OCI-LY1 (cell line): ENCODE results near the gene IL36B.

Source experiments
- H2AFZ ChIP-seq: fragments of 200-600 bp; sonication (generic), shearing (Covaris generic); 2 replicates; pipeline ENCODE4 v1.6.0; 2014; ENCODE audit warnings: antibody characterized with exemption, mild to moderate bottlenecking, low read length
- H3F3A ChIP-seq: fragments of 200-600 bp; sonication (generic), shearing (Covaris generic); 2 replicates; pipeline ENCODE4 v1.6.0; 2014; ENCODE audit warnings: mild to moderate bottlenecking, antibody characterized with exemption, low read length, moderate library complexity; ENCODE audit not compliant: insufficient read depth
- H3K27ac ChIP-seq: fragments of 200-600 bp; sonication (generic); 2 replicates; pipeline ENCODE4 v1.5.1; 2014; ENCODE audit warnings: low read length, mixed run types, mild to moderate bottlenecking, low read depth; ENCODE audit not compliant: poor library complexity, severe bottlenecking
- H3K27me3 ChIP-seq: fragments of 200-600 bp; sonication (generic); 2 replicates; pipeline ENCODE4 v1.6.0; 2014; ENCODE audit warnings: antibody characterized with exemption, mild to moderate bottlenecking, low read length, moderate library complexity; ENCODE audit not compliant: insufficient read depth
- H3K36me3 ChIP-seq: fragments of 200-600 bp; sonication (generic); 2 replicates; pipeline ENCODE4 v1.6.1; 2014; ENCODE audit warnings: mild to moderate bottlenecking, antibody characterized with exemption, low read length, moderate library complexity, mixed read lengths; ENCODE audit not compliant: insufficient read depth
- H3K4me1 ChIP-seq: fragments of 200-600 bp; sonication (generic); 2 replicates; pipeline ENCODE4 v1.5.1; 2014; ENCODE audit warnings: mild to moderate bottlenecking, low read length, moderate library complexity; ENCODE audit not compliant: insufficient read depth, severe bottlenecking
- H3K4me2 ChIP-seq: fragments of 200-600 bp; sonication (generic), shearing (Covaris generic); 2 replicates; pipeline ENCODE4 v1.6.1; 2014; ENCODE audit warnings: low read length
- H3K4me3 ChIP-seq: fragments of 200-600 bp; sonication (generic); 2 replicates; pipeline ENCODE4 v1.5.1; 2014; ENCODE audit warnings: low read length, low read depth, mild to moderate bottlenecking, mixed read lengths; ENCODE audit not compliant: poor library complexity, severe bottlenecking
- H3K79me2 ChIP-seq: fragments of 200-600 bp; shearing (Covaris generic); 2 replicates; pipeline ENCODE4 v1.6.1; 2016; ENCODE audit warnings: mixed run types, low read length, mixed read lengths; ENCODE audit not compliant: insufficient read depth
- H3K9ac ChIP-seq: fragments of 200-600 bp; sonication (generic), shearing (Covaris generic); 2 replicates; pipeline ENCODE4 v1.6.1; 2014; ENCODE audit warnings: mild to moderate bottlenecking, low read length, mixed read lengths
- H3K9me2 ChIP-seq: fragments of 200-600 bp; sonication (generic), shearing (Covaris generic); 2 replicates; pipeline ENCODE4 v1.6.1; 2014; ENCODE audit warnings: low read depth, mild to moderate bottlenecking, low read length, mixed read lengths
- H3K9me3 ChIP-seq: fragments of 200-600 bp; shearing (Covaris generic); 2 replicates; pipeline ENCODE4 v1.6.1; 2014; ENCODE audit warnings: low read length, mixed read lengths
- H4K20me1 ChIP-seq: fragments of 200-600 bp; sonication (generic), shearing (Covaris generic); 2 replicates; pipeline ENCODE4 v1.6.0; 2016; ENCODE audit warnings: mild to moderate bottlenecking, low read length; ENCODE audit not compliant: insufficient read depth
- EZH2 ChIP-seq: fragments of 200-600 bp; sonication (generic), shearing (Covaris generic); IDR thresholded peaks from 2 replicates; pipeline ENCODE4 v1.8.0; 2017; ENCODE audit warnings: borderline replicate concordance, mixed run types, mild to moderate bottlenecking, antibody characterized with exemption, low read length, moderate library complexity, mixed read lengths
- TF ChIP-seq, protein P1 (sequence below): fragments of 200-600 bp; sonication (generic), shearing (Covaris generic); IDR thresholded peaks from 2 replicates; pipeline ENCODE4 v1.5.1; 2017; ENCODE audit warnings: mild to moderate bottlenecking, antibody characterized with exemption, low read length, moderate library complexity, mixed read lengths

The IL36B gene

DNA sequence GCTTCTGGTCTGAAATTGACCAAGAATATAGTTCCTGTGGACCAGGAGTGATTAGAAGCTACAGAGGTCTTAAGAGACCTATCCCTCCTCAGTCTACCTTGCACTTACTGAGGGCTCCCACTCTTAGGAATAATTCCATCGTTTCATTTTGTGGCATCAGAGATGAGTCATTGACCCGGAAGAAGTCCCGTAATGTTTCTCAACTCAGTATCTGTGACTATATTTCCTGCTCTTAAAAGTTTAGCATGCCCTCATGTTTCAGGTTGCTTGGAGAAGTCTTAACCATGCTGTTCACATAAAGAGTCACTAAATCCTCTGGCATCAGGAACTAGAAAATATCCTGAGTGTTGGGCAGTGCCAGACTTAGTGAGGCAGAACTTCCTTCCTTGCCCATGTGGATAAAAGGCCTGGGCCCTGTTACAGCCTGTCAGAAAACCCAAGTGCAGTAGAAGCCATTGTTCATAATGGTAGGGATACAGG is 47.6 kb downstream of the IL36B start, which contains the start of gene IL36A:
IL36A (plus strand) TSS at position 430 of the 480 bp plus-strand sequence. CDS start 413 bp downstream, outside the sequence.
- H4K20me1 ChIP-seq: no peaks in the 10 kb centered on the region
- peaks cover 11% of the 10 kb centered on the region for H3K9me3 ChIP-seq
- no peak for TF ChIP-seq EZH2
- TF ChIP-seq, protein P1, sequence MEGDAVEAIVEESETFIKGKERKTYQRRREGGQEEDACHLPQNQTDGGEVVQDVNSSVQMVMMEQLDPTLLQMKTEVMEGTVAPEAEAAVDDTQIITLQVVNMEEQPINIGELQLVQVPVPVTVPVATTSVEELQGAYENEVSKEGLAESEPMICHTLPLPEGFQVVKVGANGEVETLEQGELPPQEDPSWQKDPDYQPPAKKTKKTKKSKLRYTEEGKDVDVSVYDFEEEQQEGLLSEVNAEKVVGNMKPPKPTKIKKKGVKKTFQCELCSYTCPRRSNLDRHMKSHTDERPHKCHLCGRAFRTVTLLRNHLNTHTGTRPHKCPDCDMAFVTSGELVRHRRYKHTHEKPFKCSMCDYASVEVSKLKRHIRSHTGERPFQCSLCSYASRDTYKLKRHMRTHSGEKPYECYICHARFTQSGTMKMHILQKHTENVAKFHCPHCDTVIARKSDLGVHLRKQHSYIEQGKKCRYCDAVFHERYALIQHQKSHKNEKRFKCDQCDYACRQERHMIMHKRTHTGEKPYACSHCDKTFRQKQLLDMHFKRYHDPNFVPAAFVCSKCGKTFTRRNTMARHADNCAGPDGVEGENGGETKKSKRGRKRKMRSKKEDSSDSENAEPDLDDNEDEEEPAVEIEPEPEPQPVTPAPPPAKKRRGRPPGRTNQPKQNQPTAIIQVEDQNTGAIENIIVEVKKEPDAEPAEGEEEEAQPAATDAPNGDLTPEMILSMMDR: no peak
- H3K27ac ChIP-seq: no peak within 1 kb of the TSS
- no peaks in the 10 kb centered on the region for H3F3A ChIP-seq
- H3K9me2 ChIP-seq: no peaks in the 10 kb centered on the region
- no peaks in the 10 kb centered on the region for H3K27me3 ChIP-seq
- no peak within 1 kb of the TSS for H3K4me2 ChIP-seq
- H2AFZ ChIP-seq: no peak within 1 kb of the TSS
- H3K79me2 ChIP-seq: no peaks in the 10 kb centered on the region
- H3K4me1 ChIP-seq: no peaks in the 10 kb centered on the region
- H3K36me3 ChIP-seq: no peaks in the 10 kb centered on the region
- no peak within 1 kb of the TSS for H3K4me3 ChIP-seq
- no peak within 1 kb of the TSS for H3K9ac ChIP-seq

DNA sequence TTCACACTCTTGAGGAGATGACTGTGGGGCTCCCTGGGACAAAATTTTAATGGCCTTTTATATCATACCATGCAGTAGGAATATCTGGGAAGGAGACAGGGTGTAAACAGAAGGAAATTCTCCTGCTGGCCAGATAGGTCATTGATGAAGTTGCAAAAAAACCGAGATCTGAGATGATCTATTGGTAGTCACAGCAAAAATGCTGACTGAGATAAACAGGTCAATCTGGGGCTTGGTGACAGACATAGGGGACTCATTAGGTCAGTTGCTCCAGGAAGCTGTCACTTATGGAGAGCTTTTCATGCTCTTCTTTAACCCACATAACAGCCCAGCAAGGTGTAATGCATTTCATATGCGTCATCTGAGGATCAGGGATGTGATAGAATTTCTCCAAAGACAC is 50.0 kb downstream of the IL36B start:
- no peak for TF ChIP-seq EZH2
- TF ChIP-seq, protein P1: no peak
- no peaks in the 10 kb centered on the region for H3F3A ChIP-seq

DNA sequence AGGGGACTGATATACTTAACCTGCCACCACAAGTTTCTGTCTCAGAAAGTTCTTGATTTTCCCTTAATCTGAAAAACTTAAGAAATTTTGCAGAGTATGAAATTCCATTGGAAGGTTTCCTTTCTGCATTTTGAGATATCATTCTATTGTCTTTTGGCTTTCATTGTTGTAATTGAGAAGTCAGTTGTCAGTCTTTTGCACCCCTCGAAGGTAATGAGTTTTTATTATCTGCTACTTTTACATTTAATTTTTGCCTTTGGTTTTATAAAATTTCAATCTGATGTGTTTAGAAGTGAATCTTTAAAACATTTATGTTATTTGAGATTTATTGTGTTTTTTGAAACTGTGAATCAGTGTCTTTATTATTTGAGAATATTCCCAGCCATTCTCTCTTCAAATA is 52.2 kb downstream of the IL36B start:
- H3K4me2 ChIP-seq: no peak overlapping the region
- H3K9ac ChIP-seq: no peak overlapping the region
- no peak overlapping the region for H3K27ac ChIP-seq
- no peak overlapping the region for H3K4me3 ChIP-seq
- H3K36me3 ChIP-seq: no peaks in the 10 kb centered on the region
- H2AFZ ChIP-seq: no peak overlapping the region
- no peaks in the 10 kb centered on the region for H3F3A ChIP-seq
- no peak for TF ChIP-seq EZH2
- TF ChIP-seq, protein P1: no peak
- H3K4me1 ChIP-seq: no peaks in the 10 kb centered on the region
- peaks cover 12% of the 10 kb centered on the region for H3K9me3 ChIP-seq
- H3K9me2 ChIP-seq: peaks cover 3% of the 10 kb centered on the region; the same call in 1 of the 2 replicates
- H4K20me1 ChIP-seq: no peaks in the 10 kb centered on the region
- no peaks in the 10 kb centered on the region for H3K27me3 ChIP-seq
- no peaks in the 10 kb centered on the region for H3K79me2 ChIP-seq

More for the DNA sequence above, 50.0 kb downstream of the IL36B start:
- no peaks in the 10 kb centered on the region for H3K4me1 ChIP-seq
- H3K79me2 ChIP-seq: no peaks in the 10 kb centered on the region
- H3K9me3 ChIP-seq: peaks cover 12% of the 10 kb centered on the region
- no peaks in the 10 kb centered on the region for H3K36me3 ChIP-seq
- H3K4me2 ChIP-seq: no peak overlapping the region
- H3K27me3 ChIP-seq: no peaks in the 10 kb centered on the region
- no peak overlapping the region for H3K9ac ChIP-seq
- no peaks in the 10 kb centered on the region for H4K20me1 ChIP-seq
- no peak overlapping the region for H3K27ac ChIP-seq
- H3K9me2 ChIP-seq: peaks cover 3% of the 10 kb centered on the region; the same call in 1 of the 2 replicates
- no peak overlapping the region for H2AFZ ChIP-seq
- no peak overlapping the region for H3K4me3 ChIP-seq
